GM13976 (cell line): Measurements from ENCODE around the gene STEAP3.

Source experiments
- DNase-seq: peaks from one replicate; pipeline ENCODE4 v3.0.0; 2012; ENCODE audit warnings: low spot score
- CTCF ChIP-seq: IDR thresholded peaks from 2 replicates; pipeline ENCODE4 v1.5.1; 2012; ENCODE audit warnings: borderline replicate concordance, mild to moderate bottlenecking; ENCODE audit not compliant: insufficient read depth; ENCODE audit errors: extremely low read depth, missing control alignments, control extremely low read depth
- in situ Hi-C: fragments of 300-500 bp; cut with MboI; formaldehyde crosslinking; loops from one replicate; pipeline ENCODE4 v1.12.0; 2022; ENCODE audit warnings: low sequenced_read_pairs, mixed read lengths, inconsistent platforms; ENCODE audit not compliant: unreplicated experiment

The STEAP3 gene

GRCh38 chr2:119245076-119245840 lies 21.6 kb downstream of the STEAP3 start:
- no peak for TF ChIP-seq CTCF
- DNase-seq = no peak
- in situ Hi-C loops = no loop called here

- no peak for TF ChIP-seq CTCF
- in situ Hi-C loops = no loop called here
- no peak for DNase-seq
These were observed 22.2 kb downstream of the STEAP3 start for GRCh38 chr2:119245841-119246230.

- DNase-seq = no peak
- no peak for TF ChIP-seq CTCF
- in situ Hi-C loops = no loop called here
These were observed 23.5 kb downstream of the STEAP3 start for GRCh38 chr2:119246884-119247843.

- no peak for DNase-seq
- in situ Hi-C loops = no loop called here
- no peak for TF ChIP-seq CTCF
These were observed 24.2 kb downstream of the STEAP3 start for GRCh38 chr2:119247844-119248271.

- in situ Hi-C loops = no loop called here
- no peak for TF ChIP-seq CTCF
- no peak for DNase-seq
These were observed 24.7 kb downstream of the STEAP3 start for GRCh38 chr2:119248311-119248710.

GRCh38 chr2:119248751-119249150 lies 25.1 kb downstream of the STEAP3 start:
- TF ChIP-seq CTCF = no peak
- in situ Hi-C loops = no loop called here
- no peak for DNase-seq
